ENCODE measurements around the gene PLS1.
"Not testable (repeated sequence)": the region's sequence is repeated elsewhere in the genome, so short reads cannot be mapped to it uniquely, and the experiment has no call there.

The PLS1 gene, protein sequence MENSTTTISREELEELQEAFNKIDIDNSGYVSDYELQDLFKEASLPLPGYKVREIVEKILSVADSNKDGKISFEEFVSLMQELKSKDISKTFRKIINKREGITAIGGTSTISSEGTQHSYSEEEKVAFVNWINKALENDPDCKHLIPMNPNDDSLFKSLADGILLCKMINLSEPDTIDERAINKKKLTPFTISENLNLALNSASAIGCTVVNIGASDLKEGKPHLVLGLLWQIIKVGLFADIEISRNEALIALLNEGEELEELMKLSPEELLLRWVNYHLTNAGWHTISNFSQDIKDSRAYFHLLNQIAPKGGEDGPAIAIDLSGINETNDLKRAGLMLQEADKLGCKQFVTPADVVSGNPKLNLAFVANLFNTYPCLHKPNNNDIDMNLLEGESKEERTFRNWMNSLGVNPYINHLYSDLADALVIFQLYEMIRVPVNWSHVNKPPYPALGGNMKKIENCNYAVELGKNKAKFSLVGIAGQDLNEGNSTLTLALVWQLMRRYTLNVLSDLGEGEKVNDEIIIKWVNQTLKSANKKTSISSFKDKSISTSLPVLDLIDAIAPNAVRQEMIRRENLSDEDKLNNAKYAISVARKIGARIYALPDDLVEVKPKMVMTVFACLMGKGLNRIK

DNA sequence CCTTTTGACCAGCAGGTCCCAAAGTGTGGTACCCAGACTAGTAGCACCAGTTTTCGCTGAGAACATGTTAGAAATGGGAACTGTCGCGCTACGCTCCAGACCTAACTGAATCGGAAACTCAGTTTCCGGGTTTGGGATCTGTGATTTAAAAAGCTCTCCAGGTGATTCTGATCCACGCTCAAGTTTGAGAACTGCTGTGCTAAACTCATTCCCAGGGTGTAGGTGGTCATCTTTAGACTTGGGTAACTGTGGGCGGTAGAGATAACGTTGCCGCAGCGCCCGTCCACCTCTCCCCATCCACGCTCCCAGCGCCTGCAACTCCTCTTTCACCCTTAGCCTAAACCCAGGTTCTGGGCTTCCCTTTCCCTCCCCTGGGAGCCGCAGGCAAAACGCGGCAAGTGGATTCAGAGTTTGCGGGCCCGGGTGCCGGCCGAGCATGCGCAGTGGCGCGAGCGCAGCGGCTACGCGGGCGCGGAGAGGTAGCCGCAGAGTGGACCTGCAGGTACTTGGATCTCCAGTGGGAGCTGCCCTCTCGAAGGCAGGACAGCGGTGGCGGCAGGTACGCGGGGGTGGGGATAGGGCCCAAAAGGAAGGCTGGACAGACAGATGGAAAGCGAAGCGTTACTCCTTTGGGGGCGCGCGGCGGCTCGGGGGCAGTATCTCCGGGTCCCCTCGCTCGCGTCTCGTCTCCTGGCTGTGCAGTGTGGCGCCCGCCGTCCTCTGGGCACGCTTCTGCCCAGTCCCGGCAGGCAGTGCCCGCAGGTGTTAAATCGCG lies at the start of gene PLS1:
Gene PLS1 (plus strand): TSS at position 443 of the 775 bp plus-strand sequence. CDS start 67,845 bp downstream, outside the sequence.
- ATAC-seq (peak; percentile 82), DNase-seq (peak; percentile 87)

DNA sequence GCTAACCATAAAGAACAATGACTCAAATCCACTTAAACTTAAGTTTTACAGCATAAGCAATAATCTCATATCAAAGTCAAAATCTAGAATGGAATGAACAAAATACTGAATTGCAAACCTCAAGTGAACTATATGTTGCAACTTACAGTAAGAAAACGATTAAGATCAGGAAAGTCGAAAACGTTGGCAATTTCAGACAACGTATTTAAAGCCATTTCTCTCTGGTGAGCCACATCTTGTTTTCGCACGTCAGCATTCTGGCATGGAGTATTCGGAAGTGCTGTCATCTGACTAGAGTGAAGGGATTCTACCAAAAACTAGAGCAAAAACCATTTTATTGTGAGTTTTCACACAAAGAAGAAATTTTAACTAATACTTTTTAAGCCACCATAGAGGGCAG lies 46.2 kb upstream of the PLS1 start:
- ATAC-seq: no peak
- DNase-seq: no peak

DNA sequence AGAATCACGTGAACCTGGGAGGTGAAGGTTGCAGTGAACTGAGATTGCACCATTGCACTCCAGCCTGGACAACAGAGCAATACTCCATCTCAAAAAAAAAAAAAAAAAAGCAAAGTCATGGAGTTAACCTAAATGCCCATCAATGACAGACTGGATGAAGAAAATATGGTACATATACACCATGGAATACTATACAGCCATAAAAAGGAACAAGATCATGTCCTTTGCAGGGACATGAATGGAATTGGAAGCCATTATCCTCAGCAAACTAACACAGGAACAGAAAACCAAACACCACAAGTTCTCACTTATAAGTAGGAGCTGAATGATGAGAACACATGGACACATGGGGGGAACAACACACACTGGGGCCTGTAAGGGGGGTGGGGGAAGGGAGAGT lies 43.6 kb upstream of the PLS1 start:
- not testable (repeated sequence) for ATAC-seq, DNase-seq

DNA sequence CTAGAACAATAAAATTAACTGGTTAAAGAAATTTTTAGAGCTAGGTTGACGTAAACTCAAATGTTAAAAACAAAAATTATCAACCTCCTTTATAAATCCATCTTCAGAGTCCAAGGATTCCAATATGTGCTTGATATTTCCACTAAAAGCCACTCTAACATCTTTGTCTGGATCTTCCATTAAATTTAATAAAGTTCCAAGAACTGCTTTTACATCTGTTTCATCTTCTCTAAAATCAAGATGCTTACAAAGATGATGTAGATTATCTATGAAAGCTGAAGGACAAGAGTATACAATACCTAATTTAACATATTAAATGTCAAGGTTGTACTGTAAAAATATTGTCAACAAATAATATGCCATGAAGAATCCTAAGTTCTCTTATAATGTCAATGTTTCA lies 42.5 kb upstream of the PLS1 start:
- no peak for ATAC-seq

DNA sequence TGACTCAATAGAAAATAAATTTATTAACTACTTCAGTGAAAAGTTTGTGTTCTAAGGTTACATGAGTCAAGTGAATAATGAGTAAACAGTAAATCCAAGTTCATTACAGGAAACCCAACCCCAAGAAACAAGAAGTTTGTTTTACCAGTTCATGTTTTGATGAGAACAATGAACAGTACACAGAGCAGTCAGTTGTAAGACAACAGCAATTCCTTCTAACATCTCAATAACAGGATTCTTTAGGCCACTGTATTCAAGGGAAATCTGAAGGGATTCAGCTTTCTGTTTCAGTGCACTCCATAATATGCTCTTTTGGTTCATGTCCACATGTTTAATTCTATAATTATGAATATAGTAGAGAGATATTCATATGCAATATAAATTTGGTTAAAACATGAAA lies 36.1 kb upstream of the PLS1 start:
- DNase-seq (no peak), ATAC-seq (no peak)

More for the DNA sequence above, 42.5 kb upstream of the PLS1 start:
- no peak for DNase-seq

DNA sequence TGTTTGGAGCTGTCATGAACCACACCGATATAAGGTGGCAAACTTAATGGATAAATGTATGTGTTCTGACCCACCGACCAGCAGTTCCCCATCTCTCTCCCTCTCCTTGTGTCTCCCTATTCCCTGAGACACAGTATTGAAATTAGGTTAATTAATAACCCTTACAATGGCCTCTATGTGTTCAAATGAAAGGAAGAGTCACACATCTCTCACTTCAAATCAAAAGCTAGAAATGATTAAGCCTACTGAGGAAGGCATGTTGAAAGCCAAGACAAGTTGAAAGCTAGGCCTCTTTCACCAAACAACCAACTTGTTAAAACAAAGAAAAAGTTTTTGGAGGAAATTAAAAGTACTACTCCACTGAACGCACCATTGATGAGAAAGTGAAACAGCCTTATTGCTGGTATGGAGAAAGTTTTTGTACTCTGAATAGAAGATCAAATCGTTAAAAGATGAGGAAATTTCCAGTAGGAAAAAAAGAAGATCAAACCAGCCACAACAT lies 32.6 kb upstream of the PLS1 start:
- no peak for ATAC-seq
- DNase-seq: no peak

DNA sequence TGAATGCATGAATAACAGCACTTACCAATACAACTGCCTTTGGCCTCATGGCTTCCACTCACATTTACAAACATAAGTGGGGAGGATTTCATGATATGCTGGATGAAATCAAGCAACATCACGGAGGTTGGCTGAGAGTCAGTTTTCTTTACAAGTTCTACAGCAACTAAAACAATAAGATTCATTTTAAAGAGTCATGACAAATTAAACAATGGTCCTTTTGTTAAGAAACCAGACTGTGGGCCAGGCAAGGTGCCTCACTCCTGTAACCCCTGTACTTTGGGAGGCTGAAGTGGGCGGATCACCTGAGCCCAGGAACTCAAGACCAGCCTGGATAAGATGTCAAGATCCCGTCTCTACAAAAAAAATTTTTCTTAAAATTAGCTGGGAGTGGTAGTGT lies 30.1 kb upstream of the PLS1 start:
- no peak for ATAC-seq
- DNase-seq: no peak

DNA sequence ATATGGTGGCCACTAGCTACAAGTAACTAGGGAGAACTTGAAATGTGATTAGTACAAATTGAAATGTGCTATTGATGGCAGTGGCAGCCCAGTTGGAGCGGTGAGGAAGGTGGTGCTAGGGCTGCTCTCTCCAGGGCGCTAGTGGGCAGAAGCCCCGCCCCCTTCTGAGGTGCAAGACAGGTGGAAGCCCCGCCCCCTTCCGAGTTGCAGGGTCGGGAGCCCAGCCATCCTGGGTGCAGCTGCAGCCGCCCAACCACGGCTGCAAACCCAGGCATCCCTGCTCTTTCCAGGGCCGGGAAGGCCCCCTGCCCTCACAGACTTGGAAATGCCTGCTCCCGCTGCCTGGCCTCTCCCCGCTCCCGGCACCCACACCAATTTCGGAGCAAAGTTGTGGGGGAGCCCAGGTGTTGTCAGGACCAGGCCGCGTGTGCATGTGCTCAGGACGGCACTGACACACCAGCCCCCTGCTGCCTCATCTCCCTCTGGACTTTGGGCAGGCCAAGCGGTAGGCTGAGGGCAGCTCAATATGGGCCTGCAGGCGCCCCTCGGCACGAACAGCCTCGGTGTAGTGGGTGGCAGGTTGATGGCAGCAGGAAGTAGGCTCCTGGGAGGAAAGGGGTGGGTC lies 27.7 kb upstream of the PLS1 start:
- ATAC-seq (no peak), DNase-seq (no peak)

DNA sequence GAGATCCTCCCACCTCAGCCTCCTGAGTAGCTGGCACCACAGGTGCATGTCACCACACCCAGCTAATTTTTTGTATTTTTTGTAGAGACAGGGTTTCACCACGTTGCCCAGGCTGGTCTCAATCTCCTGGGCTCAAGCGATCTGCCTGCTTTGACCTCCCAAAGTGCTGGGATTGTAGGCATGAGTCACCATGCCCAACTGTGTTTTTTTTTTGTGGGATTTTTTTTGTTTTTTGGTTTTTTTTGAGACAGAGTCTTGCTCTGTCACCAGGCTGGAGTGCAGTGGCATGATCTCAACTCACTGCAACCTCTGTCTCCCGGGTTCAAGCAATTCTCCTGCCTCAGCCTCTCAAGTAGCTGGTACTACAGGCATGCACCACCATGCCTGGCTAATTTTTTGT lies 26.8 kb upstream of the PLS1 start:
- DNase-seq, ATAC-seq: not testable (repeated sequence)

DNA sequence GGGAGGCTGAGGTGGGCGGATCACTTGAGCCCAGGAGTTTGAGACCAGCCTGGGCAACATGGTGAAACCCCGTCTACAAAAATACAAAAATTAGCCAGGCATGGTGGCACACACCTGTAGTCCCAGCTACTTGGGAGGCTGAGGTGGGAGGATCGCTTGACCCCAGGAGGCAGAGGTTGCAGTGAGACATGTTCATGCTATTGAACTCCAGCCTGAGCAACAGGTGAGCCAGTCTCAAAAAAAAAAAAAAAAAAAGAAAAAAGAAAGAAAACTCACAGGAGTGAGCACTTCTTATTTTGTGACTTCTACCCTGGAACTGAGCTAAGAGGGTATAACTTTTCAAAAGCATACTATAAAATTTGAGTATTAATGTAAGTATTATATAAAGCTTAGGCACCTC lies 22.0 kb upstream of the PLS1 start:
- DNase-seq, ATAC-seq: not testable (repeated sequence)

DNA sequence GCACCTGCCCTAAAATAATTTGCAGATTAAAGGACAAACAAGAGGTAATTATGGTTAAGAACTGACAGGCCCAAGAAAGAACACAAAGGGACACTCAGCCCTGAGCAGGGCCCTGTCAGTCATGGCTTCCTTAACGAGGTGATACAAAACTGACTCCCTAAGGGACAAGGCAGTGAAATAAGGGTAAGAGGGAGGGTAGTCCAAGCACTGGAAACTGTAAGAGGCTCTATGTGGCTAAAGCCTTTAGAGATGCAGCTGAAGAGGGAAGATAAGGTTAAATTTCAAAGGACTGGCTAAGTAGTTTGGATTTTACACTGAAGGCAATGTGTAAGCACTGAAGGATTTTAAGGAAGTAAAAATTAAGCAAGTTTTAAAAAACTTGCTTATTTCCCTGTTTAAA lies 21.5 kb upstream of the PLS1 start:
- no peak for DNase-seq

DNA sequence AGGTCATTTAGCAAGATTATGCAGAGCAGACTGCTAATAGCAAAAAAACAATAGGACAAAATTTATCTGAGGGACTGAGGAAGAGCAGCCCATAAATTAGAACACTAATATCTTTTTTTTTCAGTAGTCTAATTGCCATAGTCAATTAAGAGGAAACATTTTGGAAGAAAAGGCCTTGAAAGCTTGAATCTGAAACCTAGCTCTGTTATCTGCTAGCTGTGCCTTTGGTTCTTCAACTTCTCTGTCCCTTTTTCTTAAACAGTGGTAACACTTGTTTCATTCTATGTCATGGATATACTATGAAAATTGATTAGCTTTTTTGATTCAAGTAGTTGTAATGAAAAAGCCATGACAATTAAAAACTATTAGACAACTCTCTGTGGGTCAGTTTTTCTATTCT lies 19.4 kb upstream of the PLS1 start:
- DNase-seq (no peak), ATAC-seq (no peak)

More for the DNA sequence above, 21.5 kb upstream of the PLS1 start:
- ATAC-seq: no peak

DNA sequence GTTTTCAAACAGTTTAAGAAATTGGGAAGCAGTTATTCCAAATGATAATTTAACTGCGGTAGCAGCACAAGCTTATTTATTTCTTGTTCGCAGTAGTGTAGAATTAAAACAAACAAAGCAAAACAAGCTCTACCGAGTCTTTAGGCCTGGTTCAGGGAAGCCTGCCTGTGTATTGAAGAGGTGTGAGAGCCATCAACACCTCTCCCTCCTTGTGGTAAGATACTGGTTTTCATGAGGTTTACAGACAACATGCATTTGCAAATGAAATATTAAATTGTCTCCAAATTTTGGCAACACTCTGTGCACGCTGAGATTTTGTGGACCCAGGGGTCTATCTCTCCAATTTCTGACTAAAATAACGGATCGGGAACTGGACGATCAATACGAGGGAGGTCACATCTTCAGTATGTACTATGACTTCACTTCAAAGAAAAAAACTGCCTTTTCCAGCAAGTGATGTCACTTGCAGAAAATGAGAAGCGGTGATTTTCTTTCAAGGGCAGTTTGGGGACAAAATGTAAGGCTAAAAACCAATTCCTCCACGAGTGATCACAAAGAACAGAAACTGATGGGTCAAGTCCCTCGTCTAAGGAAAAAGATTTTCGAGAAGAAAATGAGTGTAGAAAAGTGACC lies 18.4 kb upstream of the PLS1 start:
- DNase-seq (no peak), ATAC-seq (no peak)

DNA sequence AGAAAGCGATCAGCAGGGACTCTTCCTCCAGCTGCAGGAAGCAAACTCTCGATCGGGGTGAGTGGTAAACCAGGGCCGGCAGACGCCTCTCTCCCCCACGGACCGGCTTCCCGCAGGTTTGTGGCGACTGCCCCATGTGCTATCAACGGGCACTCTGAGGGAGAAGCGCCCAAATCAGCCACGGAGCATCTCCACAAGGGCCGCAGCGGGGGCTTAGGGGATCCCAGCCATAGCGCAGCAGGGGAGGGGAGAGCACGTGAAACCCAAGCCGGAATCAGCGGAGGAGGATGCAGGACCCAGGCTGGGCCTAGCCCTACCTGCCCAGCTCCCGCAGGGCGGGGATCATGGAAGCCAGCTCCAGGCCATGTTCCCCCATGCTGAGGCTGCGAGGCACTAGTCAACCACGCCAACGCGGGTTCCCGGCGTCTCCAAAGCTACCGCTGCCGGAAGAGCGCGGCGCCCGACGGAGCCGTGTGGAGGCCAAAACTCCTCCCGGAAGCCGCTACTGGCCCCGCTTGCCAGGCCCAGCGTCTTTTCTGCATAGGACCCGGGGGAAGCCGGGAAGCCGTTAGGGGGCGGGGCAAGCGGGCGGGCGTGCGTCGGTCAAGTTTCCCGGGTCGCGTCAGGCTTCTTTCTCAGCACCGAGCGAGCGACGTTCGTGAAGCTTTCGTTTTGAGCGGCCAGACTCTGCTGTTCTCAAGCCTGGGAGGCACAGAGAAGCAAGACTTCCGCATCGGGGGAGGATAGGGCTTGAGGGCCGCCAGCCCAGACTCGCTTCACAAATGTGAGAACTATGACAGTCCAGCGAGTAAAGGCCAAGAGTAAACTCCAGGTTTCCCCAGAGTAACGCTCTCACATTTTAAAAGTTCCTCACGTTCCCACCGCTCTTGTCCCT lies 17.6 kb upstream of the PLS1 start, which contains the start of gene ATR:
Gene ATR (minus strand): TSS at position 405 of the 895 bp plus-strand sequence. CDS start 29 bp downstream, at position 376.
- DNase-seq (peak; percentile 97), ATAC-seq (peak; percentile 97)

DNA sequence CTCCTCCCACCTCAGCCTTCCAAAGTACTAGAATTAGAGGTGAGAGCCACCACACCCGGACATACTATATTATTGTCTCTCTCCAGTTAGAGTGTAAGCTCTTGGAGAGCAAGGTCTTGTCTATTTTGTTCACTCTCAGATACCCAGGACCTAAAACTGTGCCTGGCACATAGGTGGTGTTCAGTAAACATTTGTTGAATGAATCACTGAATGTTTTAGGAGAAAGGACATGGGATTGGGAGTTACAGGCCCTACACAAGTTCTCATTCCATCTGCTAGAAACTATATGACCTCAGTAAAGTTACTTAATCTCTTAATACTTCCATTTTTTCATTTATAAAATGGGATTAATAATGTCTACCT lies 16.2 kb upstream of the PLS1 start:
- ATAC-seq (no peak), DNase-seq (no peak)

DNA sequence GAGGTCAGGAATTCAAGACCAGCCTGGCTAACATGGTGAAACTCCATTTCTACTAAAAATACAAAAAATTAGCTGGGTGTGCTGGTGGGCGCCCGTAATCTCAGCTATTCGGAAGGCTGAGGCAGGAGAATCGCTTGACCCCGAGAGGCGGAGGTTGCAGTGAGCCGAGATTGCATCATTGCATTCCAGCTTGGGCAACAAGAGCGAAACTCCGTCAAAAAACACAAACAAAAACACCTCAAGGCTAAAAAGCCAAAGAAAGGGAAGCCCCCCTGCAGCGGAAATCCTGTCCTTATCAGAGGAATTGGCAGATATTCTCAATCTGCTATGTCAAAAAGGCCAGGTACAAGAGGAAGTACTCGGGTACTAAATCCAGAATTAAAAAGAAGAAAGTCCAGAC lies 15.1 kb upstream of the PLS1 start:
- DNase-seq, ATAC-seq: not testable (repeated sequence)

DNA sequence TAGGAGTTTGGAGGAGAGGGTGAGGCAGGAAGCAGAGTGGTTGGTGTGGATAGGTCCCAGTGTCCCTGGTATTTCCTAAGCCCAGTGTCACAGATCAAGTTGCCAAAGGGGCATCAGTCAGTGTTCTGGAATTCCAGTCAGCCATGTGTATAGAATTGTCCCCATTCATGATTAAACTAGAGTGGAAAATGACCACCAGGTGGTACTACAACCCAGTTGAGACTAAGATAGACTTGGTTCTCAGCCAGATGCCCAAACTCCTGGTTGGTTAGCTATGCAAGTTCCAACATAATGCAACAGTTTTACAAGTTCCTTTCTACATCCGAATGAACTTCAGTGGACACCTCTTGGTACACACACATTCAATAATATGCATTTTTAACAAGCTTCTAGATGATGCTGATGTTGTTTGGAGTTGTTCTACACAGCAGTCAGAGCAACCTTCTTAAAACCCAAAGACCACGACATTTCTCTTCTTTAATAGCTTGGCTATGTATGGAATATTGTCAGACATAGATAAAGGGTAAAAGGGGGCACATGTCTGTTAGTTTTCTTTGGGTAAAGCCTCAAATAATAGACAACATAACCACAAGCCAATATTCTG lies 9.3 kb upstream of the PLS1 start:
- ATAC-seq (no peak), DNase-seq (no peak)

DNA sequence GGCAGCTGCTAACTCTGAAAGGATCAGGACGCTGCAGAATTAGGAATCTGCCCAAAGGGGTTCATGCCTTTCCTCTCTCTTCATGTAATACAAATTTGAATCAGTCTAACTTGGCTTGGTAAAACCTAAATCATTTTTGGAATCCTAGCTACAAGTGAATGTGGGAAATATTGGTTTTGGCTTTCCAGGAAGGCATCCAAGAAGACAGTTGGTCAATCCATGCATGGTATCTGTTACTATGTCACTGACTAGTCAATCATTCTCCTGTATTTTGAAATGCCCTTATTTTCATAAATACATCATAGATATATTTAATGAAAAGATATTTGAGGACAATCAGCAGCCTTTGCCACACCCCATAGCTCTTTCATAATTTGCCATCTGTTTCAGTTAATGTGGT lies 7.5 kb upstream of the PLS1 start:
- ATAC-seq: no peak
- DNase-seq: no peak

DNA sequence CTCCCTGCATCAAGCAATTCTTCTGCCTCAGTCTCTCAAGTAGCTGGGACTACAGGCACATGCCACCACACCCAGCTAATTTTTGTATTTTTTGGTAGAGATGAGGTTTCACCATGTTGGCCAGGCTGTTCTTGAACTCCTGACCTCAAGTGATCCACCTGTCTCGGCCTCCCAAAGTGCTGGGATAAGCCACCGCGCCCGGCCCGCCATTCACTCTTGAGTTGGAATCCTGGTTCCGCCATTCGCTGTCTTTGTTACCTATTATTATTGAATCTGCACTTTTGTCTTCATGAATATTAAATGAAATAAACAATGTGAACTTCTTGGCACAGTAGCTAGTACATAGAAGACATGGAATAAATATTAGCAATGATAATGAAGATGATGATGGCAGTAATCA lies 3.9 kb upstream of the PLS1 start:
- not testable (repeated sequence) for DNase-seq, ATAC-seq

DNA sequence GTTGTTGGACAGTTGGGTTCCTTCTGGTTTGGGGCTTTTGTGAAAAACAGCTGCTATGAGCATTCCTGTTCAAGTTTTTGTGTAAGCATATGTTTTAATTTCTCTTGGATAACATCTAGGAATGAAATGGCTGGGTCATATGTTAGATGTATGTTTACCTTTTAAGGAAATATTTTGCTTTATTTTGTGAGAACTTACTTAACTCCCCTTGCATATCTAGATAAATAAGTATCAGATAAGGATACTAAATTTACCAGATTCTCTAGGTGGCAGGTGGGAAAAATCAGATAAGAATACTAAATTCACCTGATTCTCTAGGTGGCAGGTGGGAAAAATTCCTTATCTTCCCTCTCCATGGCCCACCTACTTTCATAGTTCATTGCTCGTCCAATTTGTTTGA lies 1.1 kb upstream of the PLS1 start:
- ATAC-seq: no peak

More for the DNA sequence above, 1.1 kb upstream of the PLS1 start:
- DNase-seq: no peak

Data from stimulated activated naive CD8-positive, alpha-beta T cell treated with anti-CD3 and anti-CD28 coated beads, Interleukin-15, Interleukin-2, amounts not matched to agents 100 U/mL and 50 U/mL, for 24 hours (primary cell).